Measurements from ENCODE around the gene CHST4. TPM values are rescaled to one million over a fixed set of nuclear protein-coding genes. Genes with fewer than 3 reads are reported as not detected.
"Not testable (repeated sequence)": the region's sequence is repeated elsewhere in the genome, so short reads cannot be mapped to it uniquely, and the experiment has no call there.

Gene CHST4
- total RNA-seq, 1 donor from 2014 or later: 586 TPM

- DNase-seq (ENCODE audit: low spot score): peak; percentile 45
Observed at GRCh38 chr16:71524566-71525553, 1.4 kb upstream of the CHST4 start.

- DNase-seq (ENCODE audit: low spot score): no peak
Observed at GRCh38 chr16:71528257-71528656, 2.0 kb downstream of the CHST4 start.

DNA sequence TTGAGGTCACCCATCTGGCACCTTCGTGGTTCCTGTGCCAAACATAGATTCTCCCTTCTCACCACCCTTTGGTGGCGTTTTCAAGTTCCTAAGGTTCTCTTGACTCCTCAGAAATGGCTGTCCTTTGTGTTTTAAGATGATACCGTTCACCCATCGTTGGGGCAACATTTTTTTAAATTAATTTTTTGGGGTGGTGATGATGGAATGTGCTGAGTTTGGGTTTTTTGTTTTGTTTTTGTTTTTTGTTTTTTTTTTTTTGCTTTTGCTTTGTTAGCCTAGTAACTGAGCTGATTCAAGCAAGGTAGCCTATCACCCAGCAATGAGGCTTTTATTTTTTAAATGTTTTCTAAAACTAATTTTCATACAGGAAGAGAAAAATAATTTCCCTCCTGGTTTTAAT, 2.6 kb downstream of the CHST4 start:
- DNase-seq (ENCODE audit: low spot score): no peak

DNA sequence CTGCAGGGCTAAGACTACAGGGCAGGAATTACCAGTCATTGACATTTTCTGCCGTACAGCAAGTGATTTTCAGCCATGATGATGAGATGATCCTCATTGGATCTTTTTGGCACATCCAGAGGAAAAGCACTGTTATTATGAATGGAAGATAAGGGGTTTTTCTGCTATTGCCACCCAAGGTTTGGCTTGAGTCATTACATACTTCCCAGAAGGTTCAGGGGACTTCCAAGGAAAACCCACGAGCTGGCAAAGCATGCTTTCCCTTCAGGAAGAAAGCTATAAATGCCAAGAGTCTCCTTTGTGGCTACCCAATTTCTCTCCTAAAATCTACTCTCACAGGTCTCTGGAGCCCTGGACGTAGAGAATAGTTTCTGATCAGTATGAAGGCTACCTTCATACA, 6.1 kb downstream of the CHST4 start:
- DNase-seq (ENCODE audit: low spot score): no peak

- DNase-seq (ENCODE audit: low spot score): no peak
Observed at GRCh38 chr16:71536752-71537499, 10.7 kb downstream of the CHST4 start.

DNA sequence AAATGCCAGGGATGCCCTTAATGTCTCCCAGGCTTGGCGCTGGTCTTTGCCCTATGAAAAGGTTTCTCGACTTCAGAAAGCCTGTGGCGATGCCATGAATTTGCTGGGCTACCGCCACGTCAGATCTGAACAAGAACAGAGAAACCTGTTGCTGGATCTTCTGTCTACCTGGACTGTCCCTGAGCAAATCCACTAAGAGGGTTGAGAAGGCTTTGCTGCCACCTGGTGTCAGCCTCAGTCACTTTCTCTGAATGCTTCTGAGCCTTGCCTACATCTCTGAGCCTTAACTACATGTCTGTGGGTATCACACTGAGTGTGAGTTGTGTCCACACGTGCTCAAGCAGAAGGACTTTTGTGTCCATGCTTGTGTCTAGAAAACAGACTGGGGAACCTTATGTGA, 11.4 kb downstream of the CHST4 start:
- DNase-seq (ENCODE audit: low spot score): peak; percentile 18

DNA sequence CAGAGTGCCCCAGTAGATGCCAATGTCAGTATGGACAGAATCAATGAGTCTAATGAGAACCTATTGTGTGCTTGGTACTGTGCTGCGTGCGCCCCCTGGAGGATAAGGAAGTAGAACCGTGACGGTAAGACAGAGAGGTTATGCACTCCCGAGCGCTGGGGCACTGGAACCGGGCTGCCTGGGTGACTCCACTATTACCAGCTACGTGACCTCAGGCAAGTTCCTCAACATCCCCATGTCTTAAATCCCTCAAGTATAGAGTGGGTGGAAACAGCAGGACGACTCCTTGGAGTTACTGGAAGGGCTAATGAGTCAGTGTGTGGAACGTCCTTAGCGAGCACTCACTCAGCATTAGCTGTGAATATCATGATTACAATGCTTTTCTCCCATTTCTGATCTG, 16.2 kb downstream of the CHST4 start:
- peak; percentile 54 for DNase-seq (ENCODE audit: low spot score)

GRCh38 chr16:71547168-71547567, 20.9 kb downstream of the CHST4 start:
- DNase-seq (ENCODE audit: low spot score): no peak

GRCh38 chr16:71552698-71553503, 26.7 kb downstream of the CHST4 start:
- no peak for DNase-seq (ENCODE audit: low spot score)

DNA sequence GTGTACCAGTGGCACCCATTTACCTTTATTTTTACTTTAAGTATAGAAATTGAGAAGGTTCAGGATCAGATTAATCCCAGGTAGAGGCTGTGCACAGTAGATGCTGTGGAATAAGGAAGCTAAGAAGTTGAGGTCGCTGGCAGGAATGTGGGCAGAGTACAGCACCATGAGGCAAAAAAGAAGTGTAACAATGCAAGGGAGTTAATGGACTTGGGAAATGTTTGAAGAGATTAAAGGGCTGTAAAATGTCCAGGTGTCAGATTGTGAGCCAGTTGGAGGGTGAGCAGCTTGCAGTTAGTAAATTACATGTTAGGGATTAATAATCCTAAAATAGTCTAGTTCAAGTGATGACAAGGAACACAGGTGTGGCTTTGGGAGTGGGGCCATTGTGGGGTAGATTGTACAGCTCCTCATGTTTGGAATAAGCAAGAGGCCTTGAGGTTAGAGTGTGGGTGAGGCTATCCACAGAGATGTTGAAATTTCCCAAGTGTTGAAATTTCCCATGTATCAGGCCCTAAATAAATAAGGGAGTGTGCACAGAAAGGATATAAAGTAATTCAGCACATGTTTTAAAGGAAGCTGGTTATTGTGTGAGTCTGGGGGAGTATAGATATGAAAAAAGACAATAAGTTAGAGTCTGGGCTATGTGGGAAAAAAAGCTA, 29.1 kb downstream of the CHST4 start:
- DNase-seq (ENCODE audit: low spot score): no peak

DNA sequence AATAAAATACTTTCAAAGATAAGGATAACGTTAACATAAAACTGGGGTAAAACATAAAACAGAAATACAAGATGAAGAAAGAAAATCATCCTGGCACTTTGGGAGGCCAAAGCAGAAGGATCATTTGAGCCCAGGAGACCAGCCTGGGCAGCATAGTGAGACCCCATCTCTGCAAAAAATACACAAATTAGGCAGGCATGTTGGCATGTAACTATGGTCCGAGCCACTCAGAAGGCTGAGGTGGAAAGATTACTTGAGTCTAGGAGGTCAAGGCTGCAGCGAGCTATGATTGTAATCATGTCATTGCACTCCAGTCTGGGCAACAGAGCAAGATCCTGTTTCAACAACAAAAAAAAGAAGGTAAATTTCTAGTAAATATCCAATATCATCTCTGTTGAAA, 31.1 kb downstream of the CHST4 start:
- DNase-seq (ENCODE audit: low spot score): no peak

GRCh38 chr16:71557954-71558582, 31.8 kb downstream of the CHST4 start:
- DNase-seq (ENCODE audit: low spot score): no peak

- DNase-seq (ENCODE audit: low spot score): no peak
Observed at GRCh38 chr16:71559855-71560254, 33.6 kb downstream of the CHST4 start.

DNA sequence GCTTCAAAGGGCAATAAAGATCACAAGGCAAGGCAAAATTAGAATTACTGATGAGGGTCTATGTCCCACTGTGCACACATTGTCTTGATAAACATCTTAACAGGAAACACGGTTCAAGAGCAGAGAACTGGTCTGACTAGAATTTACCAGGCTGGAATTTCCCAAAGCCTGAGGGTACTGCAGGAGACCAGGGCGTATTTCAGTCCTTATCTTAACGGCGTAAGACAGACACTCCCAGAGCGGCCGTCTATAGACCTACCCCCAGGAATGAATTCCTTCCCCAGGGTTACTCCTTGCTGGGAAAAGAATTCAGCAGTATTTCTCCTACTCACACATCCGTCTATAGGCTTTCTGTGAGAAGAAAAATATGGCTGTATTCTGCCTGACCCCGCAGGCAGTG, 35.7 kb downstream of the CHST4 start:
- not testable (repeated sequence) for DNase-seq (ENCODE audit: low spot score)

DNA sequence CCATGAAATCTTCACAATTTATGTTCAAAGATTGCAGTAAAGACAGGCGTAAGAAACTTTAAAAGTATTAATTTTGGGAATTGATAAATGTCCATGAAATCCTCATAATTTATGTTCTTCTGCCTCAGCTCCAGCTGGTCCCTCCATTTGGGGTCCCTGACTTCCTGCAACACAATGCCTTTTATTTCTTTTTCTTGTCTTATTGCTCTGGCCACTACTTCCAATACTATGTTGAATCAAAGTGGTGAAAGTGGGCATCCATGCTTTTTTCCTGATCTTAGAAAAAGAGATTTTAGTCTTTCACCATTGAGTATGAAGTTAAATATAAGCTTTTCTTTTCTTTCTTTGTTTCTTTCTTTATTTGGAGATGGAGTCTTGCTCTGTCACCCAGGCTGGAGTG, 36.3 kb downstream of the CHST4 start:
- no peak for DNase-seq (ENCODE audit: low spot score)

- DNase-seq (ENCODE audit: low spot score): no peak
Observed at GRCh38 chr16:71564335-71564967, 38.2 kb downstream of the CHST4 start.

GRCh38 chr16:71565812-71566700, 39.8 kb downstream of the CHST4 start:
- no peak for DNase-seq (ENCODE audit: low spot score)

GRCh38 chr16:71567931-71568330, 41.7 kb downstream of the CHST4 start:
- DNase-seq (ENCODE audit: low spot score): no peak

DNA sequence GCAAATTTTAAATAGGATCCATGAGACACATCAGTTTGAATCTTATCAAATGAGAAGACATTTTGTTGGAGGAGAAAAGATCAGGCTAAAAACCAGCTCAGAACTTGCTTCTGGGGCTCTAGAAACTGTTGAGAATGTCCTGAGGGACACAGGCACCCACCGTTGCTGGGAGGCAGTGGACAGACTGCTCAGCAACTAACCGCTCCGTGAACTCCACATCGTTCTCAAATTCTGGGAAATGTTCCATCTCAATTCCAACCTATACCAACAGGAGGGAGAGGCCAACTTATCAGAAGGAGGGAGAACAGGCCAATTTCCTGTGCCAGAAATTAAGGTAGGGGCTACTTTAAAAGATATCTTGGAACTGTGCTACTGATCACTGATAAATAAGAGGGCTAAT, 42.3 kb downstream of the CHST4 start:
- DNase-seq (ENCODE audit: low spot score): no peak

All from mucosa of gallbladder (tissue), 1 donor.